ENCODE measurements around the gene SMYD3. TPM values are rescaled to one million over a fixed set of nuclear protein-coding genes. Genes with fewer than 3 reads are reported as not detected.

Gene SMYD3
- total RNA-seq, 1 donor from 2014 or later = 23.8 TPM

- no peak for TF ChIP-seq CTCF (conservative IDR thresholded peaks at IDR 0.05; ENCODE audit: low read depth, low read length)
- no peak overlapping the region for H3K4me3 ChIP-seq (ENCODE audit: low read depth, low read length)
- no peak for DNase-seq (ENCODE audit: low read depth)
Measured at GRCh38 chr1:246052603-246053002, 454.5 kb downstream of the SMYD3 start.

- no peak for DNase-seq (ENCODE audit: low read depth)
- no peak for TF ChIP-seq CTCF (conservative IDR thresholded peaks at IDR 0.05; ENCODE audit: low read depth, low read length)
- no peak overlapping the region for H3K4me3 ChIP-seq (ENCODE audit: low read depth, low read length)
Measured at GRCh38 chr1:246051909-246052518, 455.1 kb downstream of the SMYD3 start.

- no peak for DNase-seq (ENCODE audit: low read depth)
- no peak overlapping the region for H3K4me3 ChIP-seq (ENCODE audit: low read depth, low read length)
- no peak for TF ChIP-seq CTCF (conservative IDR thresholded peaks at IDR 0.05; ENCODE audit: low read depth, low read length)
Measured at GRCh38 chr1:246048693-246049092, 458.4 kb downstream of the SMYD3 start.

- TF ChIP-seq CTCF (conservative IDR thresholded peaks at IDR 0.05; ENCODE audit: low read depth, low read length) = no peak
- no peak overlapping the region for H3K4me3 ChIP-seq (ENCODE audit: low read depth, low read length)
- peak; percentile 15 for DNase-seq (ENCODE audit: low read depth)
Measured at GRCh38 chr1:246043556-246043955, 463.5 kb downstream of the SMYD3 start.

GRCh38 chr1:246041360-246041759 lies 465.7 kb downstream of the SMYD3 start:
- no peak overlapping the region for H3K4me3 ChIP-seq (ENCODE audit: low read depth, low read length)
- DNase-seq (ENCODE audit: low read depth) = no peak
- TF ChIP-seq CTCF (conservative IDR thresholded peaks at IDR 0.05; ENCODE audit: low read depth, low read length) = no peak

GRCh38 chr1:246040200-246040890 lies 466.7 kb downstream of the SMYD3 start:
- DNase-seq (ENCODE audit: low read depth) = no peak
- TF ChIP-seq CTCF (conservative IDR thresholded peaks at IDR 0.05; ENCODE audit: low read depth, low read length) = no peak
- no peak overlapping the region for H3K4me3 ChIP-seq (ENCODE audit: low read depth, low read length)

- H3K4me3 ChIP-seq (ENCODE audit: low read depth, low read length) = no peak overlapping the region
- no peak for DNase-seq (ENCODE audit: low read depth)
- no peak for TF ChIP-seq CTCF (conservative IDR thresholded peaks at IDR 0.05; ENCODE audit: low read depth, low read length)
Measured at GRCh38 chr1:246039584-246039983, 467.5 kb downstream of the SMYD3 start.
